Mesenteric fat pad (tissue), 1 donor: ENCODE measurements around the gene UBC. TPM values are rescaled to one million over a fixed set of nuclear protein-coding genes. Genes with fewer than 3 reads are reported as not detected.
"Not testable (repeated sequence)": the region's sequence is repeated elsewhere in the genome, so short reads cannot be mapped to it uniquely, and the experiment has no call there.

Experiments used
- DNase-seq: peaks from one replicate; pipeline ENCODE4 v3.0.0-alpha.2; 2020; ENCODE audit warnings: low spot score
- total RNA-seq: library from RNA; stranded (reverse); fragmentation: NEBNext Ultra II Directional; extraction: Animal tissue kit (Norgen Biotek cat#: 25700); gene quantifications from one replicate; pipeline ENCODE4 v1.2.1, GENCODE V29; 2021
- donor health status: DM: yes; HTN: yes; CAD: no.

Gene UBC
- total RNA-seq, 1 donor from 2014 or later, result 1,241 TPM

DNA sequence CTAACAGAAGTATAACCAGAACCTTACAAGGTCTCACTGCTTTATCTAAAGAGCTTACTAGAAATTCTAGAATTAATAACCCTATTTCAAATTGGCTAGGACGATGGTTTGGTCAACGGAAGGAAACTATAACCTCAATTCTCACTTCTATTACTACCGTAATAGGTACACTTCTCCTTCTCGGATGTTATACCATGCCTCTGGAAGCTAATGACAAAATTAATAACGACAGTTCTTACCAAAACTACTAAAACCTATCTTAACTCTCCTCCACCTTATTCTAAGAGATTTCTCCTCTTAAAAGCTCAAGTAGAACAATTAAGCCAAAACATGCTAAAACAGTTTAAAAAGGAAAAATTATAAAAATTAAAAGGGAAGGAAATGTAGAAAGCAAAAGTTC lies 23.7 kb upstream of the UBC start:
- no peak for DNase-seq

- peak; percentile 39 for DNase-seq
Measured at GRCh38 chr12:124931528-124931927, 17.1 kb upstream of the UBC start.

DNA sequence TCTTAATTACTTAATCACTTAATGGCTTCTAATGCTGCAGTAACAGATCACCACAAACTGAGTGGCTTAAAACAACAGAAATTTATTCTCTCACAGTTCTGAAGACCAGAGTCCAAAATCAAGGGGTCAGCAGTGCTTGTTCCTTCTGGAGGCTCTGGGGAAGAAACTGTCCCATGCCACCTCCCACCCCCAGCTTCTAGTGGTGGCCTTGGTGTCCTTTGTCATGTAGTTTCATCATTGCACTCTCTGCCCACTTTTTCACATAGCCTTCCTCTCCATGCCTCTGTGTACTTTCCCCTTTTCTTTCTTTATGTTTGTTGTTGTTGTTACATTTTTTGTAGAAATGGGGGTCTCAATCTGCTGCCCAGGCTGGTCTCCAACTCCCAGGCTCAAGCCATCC lies 16.1 kb upstream of the UBC start:
- DNase-seq, result peak; percentile 11

GRCh38 chr12:124929649-124930419 lies 15.4 kb upstream of the UBC start:
- peak; percentile 41 for DNase-seq

DNA sequence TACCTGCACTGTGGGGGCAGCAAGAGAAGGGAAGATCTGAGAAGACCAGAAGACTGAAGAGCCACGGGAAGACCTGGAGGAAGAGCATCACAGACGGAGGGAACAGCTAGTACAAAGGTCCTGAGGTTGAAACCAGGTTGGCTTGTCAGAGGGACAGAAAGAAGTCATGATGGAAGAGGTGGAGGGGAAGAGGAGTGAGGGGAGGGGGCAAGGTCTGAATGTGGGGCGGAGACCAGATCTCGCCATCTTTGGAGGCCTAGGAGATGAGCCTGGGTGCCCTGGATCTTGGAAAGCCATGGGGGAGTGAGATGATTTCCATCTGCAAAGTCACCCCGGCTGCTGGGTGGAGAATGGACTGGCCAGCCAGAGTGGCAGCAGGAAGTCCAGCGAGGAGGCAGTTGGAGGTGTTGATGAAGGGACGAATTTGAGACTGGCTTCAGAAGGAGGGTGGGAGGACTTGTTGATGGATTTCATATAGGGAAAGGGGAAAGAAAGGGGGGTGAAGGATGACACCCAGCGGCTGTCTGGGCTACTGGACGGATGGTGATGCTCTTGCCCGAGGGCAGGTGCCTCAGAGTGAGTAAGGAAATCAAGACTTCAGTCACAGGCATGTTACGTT lies 14.6 kb upstream of the UBC start:
- peak; percentile 49 for DNase-seq

GRCh38 chr12:124928095-124928911 lies 13.9 kb upstream of the UBC start:
- peak; percentile 93 for DNase-seq

DNA sequence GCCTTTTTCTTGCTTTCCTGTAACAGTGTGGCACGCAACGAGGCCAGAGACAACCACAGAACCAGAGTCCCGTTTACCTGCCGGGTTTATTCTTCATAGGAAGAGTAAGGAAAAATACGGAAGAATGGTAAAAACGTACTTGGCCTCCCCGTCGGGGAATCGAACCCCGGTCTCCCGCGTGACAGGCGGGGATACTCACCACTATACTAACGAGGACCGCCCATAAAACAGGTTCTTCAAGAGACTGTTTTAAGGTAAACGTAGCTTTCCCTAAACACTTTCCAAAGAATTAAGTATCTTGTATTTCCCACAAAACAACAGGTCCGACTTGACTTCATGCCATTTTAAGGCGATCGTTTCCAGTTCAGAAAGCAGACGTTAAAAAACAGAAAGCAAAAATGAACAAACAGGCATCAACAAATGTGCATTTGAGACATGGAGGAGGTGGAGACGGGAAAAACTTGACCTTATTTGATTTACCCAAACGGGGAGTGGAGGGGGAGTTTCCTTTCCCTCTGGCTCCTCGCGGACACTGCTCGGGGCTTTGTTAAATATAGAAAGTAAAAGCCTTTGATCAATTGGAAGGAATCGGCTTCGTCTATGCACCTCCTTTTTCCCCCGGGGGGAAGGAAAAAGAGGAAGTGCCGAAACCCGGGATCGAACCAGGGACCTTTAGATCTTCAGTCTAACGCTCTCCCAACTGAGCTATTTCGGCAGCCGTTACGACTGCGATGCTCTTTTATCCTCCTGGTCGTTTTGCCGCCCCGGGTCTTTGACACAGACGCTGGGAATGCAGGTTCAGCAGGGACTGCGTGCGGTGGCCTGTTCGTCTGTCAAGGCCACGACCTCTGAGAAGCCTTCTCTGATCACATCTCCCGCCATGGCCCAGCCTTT lies 13.0 kb upstream of the UBC start:
- DNase-seq, result peak; percentile 96

DNA sequence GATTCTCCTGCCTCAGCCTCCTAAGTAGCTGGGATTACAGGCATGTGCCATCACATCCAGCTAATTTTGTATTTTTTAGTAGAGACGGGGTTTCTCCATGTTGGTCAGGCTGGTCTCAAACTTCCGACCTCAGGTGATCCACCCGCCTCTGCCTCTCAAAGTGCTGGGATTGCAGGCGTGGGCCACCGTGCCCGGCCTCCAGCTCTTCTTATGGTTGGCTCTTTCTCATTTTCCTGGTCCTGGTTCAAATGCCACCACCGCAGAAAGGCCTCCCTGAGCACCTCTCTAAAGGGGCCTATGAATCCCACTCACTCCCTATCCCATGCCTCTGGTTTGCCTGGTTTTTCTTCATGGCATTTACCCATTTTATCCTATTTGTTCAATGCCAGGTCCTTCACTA lies 11.3 kb upstream of the UBC start:
- DNase-seq, result peak; percentile 81

- no peak for DNase-seq
Measured at GRCh38 chr12:124925117-124925516, 10.7 kb upstream of the UBC start.

- no peak for DNase-seq
Measured at GRCh38 chr12:124923905-124924734, 9.7 kb upstream of the UBC start.

DNA sequence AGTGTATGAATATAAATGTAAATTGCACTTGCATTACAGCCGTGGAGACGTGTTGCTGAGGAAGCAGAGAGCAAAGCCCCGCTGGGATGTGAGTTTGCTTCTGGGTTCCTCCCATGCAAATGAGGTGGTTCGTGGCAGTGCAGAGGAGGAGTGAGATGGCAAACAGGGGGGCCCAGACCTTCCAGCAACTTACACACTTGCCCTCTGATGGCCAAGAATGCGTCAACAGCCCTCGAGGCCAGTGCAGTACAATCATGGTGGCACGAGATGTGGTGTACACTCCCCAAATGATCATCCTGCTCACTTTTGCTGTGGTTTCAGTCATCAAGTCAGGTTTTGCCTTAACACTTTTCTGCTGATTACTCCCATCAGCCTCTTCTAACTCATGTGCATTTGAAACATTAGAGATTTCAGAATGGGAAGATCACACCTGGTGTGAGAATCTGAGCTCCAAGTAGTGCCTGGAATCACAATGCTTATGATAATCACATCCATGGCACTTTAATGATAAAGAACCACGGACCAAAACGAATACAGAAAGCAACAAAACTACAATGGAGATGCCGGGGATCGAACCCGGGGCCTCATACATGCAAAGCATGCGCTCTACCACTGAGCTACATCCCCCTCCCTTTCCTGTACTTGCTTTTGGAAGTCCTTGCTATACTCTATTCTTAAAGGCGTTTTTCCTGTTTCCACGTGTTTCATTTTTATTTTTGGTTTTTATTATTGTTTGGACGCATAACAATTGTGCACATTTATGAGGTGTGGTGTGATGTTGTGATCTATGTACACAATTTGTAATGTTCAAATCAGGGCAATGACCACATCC lies 7.0 kb upstream of the UBC start:
- DNase-seq, result no peak

DNA sequence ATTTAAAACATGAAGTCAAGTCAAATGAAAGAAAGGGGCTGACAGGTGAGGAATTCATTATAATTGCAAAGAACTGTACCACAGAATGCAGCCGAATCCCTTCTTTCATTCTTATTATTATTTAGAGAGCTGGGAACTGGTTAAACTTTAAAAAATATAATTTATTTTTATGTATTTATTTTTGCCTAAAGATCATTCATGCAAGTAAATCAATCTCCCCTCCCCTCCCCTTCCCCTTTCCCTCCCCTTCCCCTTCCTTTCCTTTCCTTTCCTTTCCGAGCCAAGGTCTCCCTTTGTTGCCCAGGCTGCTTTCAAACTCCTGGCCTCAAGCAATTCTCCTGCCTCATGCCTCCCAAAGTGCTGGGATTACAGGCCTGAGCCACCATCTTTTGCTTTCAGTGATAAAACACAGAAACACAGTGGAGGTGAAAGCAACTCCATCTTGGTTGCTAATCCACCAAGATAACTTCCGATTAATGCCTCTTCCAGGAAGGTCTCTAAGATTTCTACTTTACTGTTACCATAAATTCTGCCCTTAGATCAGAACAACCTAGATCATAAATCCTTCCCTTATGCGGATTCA lies 6.0 kb upstream of the UBC start:
- DNase-seq, result peak; percentile 24

GRCh38 chr12:124919521-124920352 lies 5.3 kb upstream of the UBC start:
- DNase-seq, result no peak

DNA sequence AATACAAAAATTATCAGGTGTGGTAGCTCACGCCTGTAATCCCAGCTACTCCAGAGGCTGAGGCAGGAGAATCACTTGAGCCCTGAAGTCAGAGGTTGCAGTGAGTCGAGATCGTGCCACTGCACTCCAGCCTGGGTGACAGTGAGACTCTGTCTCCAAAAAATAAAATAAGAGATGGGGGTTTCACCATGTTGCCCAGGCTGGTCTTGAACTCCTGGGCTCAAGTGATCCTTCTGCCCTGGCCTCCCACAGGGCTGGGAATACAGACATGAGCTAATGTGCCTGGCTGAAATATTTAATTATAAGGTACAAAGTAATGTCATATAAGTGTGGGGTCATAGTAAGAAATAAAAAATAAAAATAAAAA lies 4.2 kb upstream of the UBC start:
- not testable (repeated sequence) for DNase-seq

- DNase-seq, result no peak
Measured at GRCh38 chr12:124917841-124918621, 3.6 kb upstream of the UBC start.

DNA sequence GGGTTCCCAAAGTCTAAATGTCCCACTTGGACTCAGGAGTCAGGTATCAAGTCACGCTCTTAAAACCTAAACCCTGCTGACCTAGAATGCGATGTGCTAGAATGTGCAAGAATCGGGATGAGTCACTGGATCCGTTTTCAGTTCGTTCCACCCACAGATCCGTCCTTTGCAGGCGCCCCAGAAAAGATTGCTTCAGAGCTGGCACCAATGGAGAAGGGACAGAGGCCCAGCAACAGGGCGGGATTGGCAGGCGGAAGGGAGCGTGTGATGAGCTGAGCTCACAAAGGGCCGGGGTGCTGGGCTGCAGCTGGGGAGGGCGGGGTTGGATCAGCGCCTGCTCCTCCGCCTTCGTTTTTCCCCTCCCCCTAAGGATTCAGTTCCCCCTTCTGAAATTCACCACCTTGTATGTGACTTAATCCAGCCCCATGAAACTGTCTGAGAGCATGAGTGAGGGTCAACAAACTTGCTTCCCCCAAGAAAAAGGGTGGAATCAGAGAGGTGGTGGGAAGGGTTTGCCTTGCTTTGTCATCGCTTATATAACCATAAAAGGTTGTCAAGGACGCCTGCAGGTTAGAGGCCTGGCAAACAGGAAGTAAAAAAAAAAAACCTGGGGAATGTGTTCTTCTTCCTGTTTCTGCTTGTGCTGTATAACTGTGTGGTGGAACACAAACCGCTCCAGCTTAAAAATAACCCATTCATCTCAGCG lies 2.8 kb upstream of the UBC start:
- peak; percentile 97 for DNase-seq
